HG03064 (cell line): ENCODE measurements around the gene CORO1C.
A peak's percentile ranks its signal among the peaks of the same experiment; 100 is the strongest.
"Not testable (repeated sequence)": the region's sequence is repeated elsewhere in the genome, so short reads cannot be mapped to it uniquely, and the experiment has no call there.

Experiments
- ATAC-seq: cut with Tn5 transposase; IDR thresholded peaks from one replicate; pipeline ENCODE4 v1.9.1; 2021; ENCODE audit warnings: low read depth; ENCODE audit not compliant: unreplicated experiment

CORO1C gene

DNA sequence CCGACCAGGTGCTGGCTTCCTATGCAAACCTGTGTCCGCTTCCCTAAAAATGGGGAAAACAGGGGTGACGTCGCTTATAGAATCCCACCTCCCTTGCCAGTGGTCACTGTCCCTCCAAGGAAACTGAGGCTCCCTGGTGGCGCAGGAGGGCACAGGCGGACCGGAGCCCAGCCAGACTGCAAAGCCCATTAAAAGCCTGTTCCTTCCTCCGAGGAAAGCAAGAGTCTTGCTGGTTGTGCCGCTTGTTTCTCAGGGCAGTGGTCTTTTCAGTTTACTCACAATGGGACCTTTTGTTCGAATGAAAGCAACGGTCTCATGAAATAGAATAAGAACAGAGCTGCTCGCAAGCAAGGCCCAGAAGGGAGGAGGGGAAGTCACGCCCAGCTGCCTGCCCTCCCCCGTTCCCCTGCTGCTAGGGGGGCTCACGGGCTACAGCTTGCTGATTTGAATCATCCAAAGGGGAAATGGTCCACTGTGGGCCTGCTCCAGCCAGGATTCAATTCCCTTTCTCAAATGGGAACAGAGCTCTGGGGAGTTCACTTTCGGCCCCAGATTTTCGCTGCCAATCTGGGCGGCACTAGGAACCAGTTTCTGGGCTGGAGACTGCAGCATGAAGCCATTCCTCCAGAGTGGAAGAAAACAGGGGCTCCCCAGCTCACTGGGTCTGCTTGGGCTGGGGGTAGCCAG is 93.0 kb downstream of the CORO1C start:
- ATAC-seq: no peak

DNA sequence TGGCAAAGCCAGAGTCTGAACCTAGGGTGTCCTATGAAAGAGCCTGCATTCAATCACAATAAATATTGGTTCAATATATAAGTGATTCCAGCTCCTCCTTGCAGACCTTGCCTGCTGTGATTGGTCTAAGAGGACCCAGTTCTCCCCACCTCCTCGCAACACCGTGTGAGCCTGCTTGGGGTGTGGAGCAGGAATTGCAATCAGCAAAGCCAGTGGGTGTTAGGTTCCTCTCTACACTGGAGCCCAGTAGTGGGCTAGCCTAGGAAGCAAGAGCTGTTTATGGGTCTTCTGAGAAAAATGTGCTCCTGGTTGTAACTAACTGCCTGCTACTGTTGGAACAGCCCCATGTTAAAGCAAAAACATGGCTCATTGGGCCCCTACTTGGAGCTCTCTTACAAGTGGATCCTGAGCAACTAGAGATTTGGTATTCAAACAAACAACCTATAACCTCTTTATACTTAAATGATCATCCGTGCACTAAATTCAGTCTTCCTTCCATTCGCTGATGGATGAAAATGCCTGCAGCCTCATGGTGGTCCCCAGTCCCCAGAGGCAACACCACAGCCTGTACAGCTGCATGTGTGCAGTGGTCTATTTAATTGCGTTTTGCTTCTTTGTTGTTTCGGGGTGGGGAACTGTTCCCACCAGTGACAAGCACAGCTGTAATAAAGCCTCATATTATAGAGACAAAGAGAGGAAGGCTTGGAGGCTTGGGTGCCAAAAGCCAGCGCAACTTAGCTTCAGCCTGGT is 93.9 kb downstream of the CORO1C start:
- no peak for ATAC-seq

DNA sequence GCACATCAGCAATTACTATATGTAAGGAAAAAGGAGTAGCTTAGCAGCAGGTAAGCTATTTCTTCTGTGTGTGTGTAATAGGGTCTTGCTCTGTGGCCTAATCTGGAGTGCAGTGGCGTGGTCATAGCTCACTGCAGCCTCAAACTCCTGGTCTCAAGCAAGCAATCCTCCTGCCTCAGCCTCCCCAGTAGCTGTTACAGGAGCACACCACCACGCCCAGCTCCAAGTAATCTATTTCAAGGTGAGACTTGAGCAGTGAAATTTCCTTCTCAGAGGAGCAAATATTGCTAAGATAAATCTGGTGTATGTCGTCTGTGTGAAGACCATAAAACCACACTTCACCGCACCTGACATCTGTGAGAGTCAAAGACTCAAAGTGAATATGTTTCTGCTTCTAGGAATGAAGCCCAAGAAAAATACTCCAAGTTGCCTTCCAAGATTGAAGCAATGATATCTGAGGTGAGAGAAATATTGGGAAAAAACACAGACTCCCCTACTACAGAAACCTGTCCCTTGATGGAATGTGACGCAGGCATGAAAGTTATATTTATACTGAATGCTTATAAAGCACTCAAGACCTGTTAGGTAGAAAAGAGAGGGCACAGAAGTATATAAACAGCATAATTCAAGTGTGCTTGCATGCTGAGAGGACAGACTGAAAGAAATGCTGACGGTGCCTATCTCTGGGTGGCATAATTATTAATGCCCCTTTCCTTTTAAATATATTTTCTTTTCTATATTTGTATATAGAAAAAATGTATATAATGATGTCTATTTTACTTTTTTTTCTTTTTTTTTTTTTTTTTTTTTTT is 95.1 kb downstream of the CORO1C start:
- no peak for ATAC-seq

DNA sequence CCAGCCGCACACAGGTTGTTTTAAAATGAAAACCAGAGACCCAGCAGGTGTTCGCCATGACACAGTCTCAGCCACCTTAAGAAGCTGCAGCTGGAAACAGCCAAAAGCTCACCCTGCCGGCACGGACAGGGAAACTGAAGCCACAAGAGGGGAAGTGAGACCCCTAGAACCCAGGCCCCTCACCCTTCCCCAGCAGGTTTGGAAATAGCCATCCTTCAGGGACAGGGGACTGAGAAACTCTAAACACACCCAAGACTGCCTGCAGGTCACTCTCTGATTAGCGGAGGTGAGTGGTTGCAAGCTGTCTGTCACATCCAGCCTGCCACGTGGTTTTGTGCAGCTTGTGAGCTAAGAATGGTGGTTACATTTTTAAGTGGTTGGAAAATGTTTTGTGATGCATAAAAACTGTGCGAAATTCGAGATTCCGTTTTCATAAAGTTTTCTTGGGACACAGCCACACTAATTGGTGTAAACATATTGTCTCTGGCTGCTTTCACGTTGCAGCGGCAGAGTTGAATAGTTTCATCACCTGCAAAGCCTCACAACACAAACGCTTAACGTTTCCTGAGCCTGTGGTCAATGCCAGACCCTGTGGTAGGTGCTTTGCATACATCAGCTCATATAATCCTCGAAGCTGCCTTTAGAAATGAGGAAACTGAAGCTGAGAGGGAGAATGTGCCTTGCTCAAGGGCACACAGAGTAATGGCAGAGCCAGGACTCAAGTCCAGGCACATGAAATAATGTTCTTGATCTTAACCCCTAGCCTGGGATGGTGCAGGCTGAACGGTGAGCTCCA is 95.9 kb downstream of the CORO1C start:
- peak; percentile 45 for ATAC-seq

DNA sequence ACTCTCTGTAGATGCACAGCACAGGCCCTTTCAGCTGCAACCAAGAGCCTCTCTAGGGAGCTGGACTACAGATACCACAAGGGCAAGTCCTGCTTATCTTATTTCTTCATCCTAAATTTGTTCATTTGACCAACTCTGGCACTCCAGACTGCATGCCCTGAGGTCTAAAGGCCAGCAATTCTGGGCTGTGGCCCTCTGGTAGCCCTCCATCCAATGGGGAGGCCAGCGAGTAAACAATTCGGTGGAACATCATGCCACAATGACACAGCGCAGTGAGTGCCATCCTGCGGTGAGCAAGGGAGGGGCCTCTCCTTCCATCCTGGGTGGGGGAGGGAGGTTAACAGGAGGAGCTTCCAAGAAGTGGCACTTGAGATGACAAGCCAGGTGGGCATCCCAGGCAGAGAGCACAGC is 97.0 kb downstream of the CORO1C start:
- no peak for ATAC-seq

DNA sequence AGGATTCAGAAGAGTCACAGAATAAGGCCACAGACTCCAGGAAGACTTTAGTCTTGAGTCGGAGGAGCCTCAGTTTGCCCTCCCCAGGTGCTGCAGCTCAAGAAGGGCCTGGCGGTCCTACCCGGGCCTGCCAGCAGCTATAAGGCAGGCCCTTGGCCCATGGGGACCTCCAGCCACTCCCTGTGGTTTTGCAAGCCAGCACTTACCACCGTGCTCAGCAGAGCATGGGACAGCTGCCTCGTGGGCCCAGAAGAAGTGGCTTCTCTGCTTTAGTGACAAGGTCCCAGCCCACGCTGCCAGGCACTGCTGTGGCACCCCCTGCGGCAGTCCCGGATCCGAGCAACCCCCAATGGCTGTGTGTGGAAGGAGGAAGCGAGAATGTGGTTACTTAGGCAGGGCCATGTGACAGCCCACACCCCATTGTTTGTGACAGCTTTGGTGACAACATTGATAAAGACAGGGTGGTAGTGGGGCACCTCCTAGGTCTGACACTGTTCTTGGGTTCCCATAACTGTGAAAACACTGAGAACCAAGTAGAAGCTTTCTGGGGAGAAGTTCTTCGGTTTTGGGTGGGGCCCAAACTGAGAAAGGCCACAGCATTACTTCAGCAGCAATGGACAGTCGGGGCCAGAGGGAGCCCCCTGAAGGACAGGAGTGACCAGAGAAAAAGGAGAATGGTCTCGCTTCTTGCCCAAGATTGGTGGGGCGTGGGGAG is 97.6 kb downstream of the CORO1C start, which contains the start of gene SELPLG:
TSS of gene SELPLG (minus strand) at position 361 of the 715 bp plus-strand sequence. CDS start 9,587 bp downstream, outside the sequence.
- peak; percentile 41 for ATAC-seq

DNA sequence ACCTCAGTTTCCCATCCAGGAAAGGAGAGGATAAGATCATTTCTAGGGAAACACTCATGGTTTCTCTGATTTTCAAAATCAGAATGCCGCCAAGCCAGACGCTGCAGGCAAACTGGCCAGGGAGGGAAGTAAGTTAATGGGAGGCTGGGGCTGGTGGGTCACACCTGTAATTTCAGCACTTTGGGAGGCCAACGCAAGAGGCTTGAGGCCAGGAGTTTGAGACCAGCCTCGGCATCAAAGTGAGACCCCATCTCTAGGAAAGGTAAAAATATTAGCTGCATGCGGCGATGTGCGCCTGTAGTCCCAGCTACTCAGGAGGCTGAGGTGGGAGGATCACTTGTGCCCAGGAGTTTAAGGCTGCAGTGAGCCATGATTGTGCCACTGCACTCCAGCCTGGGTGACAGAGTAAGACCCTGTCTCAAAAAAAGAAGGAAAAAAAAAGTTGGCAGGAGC is 98.2 kb downstream of the CORO1C start:
- no peak for ATAC-seq

DNA sequence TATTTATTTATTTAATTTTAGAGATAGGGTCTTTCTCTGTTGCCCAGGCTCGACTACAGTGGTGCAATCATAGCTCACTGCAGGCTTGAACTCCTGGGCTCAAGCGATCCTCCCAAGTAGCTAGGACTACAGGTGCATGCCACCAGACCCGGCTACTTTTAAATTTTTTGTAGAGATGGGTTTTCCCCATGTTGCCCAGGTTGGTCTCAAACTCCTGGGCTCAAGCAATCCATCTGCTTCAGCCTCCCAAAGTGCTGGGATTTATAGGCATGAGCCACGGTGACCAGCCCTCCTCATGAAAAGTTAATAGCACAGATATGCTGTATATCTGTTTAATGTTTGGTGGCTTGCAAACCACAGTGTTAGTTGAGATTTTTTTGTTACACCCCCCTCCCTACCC is 100.1 kb downstream of the CORO1C start:
- not testable (repeated sequence) for ATAC-seq

DNA sequence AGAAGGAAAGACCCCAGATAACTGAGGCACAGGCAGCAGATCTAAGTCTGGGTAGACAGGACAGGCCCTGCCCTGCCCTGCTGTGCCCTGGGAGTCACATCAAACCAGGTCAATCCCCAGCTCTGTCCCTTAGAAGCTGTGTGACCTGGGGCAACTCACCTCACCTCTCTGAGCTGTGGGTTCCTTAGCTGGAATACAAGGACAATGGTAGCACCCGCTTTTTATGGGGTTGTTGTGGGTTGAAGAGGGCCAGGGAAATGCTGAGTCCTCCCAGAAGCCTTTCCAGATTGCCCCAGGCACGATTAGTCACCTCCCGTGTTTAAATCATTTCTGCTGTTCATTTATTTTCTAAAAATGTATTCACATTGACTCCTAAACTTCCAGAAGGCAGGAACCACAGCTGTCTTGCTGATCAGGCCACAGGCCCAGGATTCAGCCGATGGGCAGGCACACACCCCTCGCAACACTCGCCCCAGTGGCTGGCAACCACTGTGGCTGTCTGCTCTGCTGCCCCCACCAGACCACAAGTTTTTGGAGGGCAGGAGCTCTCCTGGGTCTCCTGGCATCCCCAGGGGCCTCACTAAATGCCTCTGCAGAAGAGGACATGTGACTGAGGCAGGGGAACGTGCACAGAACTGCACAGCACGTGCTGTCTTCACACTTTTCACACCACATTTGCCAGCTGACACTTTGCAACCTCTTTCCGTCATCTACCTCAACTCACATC is 100.7 kb downstream of the CORO1C start:
- ATAC-seq: no peak

DNA sequence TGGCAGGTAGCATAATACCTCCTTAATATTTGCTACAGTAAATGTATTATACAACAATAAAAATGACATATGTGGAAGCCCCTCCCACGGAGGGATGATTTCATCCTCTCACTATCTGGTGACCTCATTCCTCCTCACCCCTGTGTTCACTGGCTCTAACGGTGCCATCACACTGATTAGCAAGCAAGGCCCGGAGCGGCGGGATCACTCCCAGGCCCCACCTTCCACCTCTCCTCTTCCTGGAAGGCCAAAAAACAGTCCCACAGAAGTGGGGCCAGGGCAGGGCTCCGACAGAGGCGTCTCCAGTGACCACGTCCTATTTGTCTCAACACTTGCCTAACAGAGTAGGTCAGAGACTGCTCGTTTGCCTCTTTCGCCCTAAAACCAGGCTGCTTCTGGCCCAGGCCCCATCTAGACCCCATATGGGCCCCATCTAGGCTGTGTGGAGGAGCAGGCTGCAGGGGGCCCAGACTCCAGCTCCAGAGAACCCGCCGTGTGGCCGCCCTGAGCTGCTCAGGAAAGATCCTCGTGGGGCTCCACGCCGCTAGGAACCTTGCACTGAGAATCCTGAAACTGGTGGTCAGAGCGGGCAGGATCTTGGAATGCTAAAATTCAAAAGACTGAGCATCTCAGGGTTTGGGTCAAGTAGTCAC is 101.4 kb downstream of the CORO1C start:
- ATAC-seq: no peak

DNA sequence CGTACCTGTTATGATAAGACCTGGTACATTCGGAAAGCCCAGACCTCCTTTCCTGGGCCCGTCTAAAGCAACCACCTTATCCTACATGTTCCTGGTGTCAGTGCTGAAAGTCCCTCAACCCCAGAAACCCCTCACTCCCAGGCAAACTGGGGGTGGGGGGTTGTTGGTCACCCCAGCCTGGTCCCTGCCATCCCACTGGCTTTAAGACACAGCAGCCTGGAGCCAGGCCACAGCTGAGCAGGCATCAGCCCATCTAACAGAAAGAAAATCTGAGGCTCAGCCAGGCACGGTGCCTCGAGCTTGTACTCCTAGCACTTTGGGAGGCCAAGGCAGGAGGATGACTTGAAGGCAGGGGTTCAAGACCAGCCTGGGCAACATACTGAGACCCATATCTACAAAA is 102.2 kb downstream of the CORO1C start:
- no peak for ATAC-seq

DNA sequence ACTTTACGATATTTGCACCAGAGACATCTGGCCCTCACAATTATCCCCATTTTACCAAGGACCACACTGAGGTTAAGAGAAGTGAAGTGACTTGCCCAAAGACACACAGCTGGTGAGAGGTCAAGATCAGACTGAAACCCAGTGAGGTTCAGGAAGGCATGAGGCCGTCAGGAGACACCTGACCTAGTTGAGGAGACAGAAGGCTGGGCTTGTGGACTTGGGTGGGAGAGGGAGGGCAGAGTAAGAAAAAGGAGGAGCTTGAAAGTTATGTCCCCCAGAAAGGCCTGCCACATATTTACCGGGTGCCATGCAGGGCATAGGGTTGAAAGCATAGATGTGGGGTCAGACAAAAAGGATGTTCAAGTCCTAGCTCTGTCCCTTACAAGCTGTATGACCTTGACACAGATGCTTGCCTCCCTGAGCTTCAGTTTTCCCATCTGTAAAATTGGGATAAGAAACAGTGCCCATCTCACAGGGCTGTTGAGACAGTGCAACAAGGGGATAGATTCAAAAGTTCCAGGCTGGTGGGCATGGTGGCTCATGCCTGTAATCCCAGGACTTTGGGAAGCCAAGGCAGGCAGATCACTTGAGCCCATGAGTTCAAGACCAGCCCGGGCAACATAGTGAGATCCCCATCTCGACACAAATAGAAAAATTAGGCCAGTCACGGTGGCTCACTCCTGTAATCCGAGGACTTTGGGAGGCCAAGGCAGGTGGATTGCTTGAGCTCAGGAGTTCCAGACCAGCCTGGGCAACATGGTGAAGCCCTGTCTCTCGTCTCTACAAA is 104.0 kb downstream of the CORO1C start:
- ATAC-seq: no peak

DNA sequence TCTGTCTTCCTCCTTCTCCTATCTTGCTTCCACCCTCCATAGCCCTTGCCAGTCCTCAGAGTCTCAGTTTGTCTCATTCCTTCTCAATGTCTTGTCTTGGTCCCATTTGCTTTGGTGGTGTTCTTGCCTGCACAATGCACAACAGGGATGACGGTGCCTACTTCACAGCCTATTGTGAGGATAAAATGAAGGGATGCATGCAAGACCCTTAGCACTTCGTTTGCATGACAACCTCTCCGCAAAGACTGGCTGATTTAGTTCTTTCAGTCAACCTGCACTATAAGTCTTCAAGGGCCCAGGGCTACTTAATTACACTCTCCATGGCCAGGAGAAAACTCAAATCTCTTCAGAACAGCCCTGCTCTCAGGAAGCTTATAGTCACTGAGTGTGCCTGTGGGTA is 106.1 kb downstream of the CORO1C start:
- no peak for ATAC-seq

DNA sequence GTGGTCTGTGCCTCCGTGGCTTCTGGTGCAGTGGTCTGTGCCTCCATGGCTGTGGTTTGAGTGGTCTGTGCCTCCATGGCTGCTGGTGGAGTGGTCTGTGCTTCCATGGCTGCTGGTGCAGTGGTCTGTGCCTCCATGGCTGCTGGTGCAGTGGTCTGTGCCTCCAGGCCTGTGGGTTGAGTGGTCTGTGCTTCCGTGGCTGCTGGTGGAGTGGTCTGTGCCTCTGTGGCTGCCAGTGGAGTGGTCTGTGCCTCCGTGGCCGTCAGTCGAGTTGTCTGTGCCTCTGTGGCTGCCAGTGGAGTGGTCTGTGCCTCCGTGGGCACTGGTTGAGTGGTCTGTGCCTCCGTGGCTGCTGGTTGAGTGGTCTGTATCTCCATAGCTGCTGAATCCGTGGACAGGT is 107.7 kb downstream of the CORO1C start:
- no peak for ATAC-seq

DNA sequence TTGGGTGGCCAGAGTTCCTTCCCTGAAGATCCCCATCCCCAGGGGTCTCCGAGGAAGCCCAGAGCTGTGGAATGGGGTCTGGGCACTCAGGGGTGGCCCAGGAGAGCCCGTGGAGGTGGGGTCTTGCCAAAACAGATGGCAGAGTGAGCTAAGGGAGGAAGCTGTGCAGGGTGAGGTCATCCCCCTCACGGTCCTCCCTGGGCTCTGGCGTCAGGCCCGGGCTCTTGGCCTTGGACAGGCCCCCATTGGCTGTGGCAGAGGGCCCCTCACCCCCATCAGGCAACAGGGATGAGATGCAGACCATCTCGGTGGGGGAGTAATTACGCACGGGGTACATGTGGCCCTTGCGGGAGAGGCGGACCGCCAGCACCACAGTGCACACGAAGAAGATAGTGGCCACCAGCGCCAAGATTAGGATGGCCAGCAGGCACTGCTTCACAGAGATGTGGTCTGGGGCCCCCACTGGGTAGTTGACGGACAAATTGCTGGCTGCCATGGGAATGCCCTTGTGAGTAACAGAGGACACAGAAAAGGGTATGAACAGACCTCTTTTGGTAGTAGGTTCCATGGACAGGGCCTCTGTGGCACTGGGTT is 108.3 kb downstream of the CORO1C start:
- no peak for ATAC-seq

DNA sequence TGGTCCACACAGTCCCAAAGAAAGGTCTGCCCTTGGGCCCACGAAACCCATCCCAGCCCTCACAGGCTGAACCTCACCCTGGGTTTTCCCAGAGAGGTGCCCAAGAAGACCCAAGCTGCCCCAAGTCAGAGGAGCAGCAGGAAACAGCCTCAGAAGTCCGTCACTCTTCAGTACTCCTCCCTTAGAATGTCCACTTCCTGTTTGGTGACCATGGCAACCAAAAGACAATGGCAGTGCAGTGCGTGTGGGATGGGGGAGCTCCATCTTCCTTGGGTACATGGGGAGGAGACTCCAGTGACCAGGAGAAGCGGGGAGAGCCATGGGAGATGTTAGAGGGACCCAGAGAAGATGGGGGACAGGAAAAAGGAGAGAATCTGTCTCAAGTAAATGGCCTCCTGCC is 108.9 kb downstream of the CORO1C start:
- ATAC-seq: no peak

DNA sequence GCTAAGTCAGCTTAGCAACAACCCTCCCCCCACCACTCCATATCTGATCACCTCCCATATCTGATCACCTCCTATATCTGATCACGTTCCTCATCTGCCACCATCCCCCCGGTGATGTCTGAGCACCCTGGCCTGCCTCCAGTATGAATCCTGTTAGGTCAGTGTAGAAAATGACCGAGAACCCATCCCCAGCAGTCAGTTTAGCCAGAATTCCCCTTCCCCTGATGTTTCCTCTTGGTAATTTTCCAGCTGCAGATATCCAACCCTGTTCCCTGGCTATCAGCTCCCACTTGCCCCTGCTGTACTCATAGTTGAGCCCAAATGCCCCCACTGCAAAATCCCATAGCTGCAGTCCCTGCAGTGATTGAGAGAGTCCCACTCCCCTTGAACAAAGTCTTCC is 110.2 kb downstream of the CORO1C start:
- no peak for ATAC-seq
